Measurements from ENCODE around the gene TCAIM.

GRCh38 chr3:44365952-44366351 is 27.4 kb downstream of the TCAIM start:
- no peak for TF ChIP-seq POLR2AphosphoS5 (IDR thresholded peaks at IDR 0.05; ENCODE audit: borderline replicate concordance, low read depth, low read length)
- TF ChIP-seq EZH2 (IDR thresholded peaks at IDR 0.05): no peak
